H9 (cell line): Measurements from ENCODE around the gene KRT6B. TPM values are rescaled to one million over a fixed set of nuclear protein-coding genes. Genes with fewer than 3 reads are reported as not detected.

Experiments used
- DNase-seq: peaks from one replicate; pipeline ENCODE4 v3.0.0-alpha.2; 2017
- H2AFZ ChIP-seq: one replicate; pipeline ENCODE4 v1.6.1; 2013; ENCODE audit warnings: mild to moderate bottlenecking, low read length, control low read depth, moderate library complexity
- H2AK5ac ChIP-seq: 2 replicates; pipeline ENCODE4 v1.6.1; 2013; ENCODE audit warnings: low read length, control low read depth, mixed read lengths; ENCODE audit not compliant: insufficient read length
- H2BK120ac ChIP-seq: one replicate; pipeline ENCODE4 v1.6.1; 2013; ENCODE audit warnings: low read depth, mild to moderate bottlenecking, low read length, control low read depth, inconsistent platforms; ENCODE audit not compliant: poor library complexity, severe bottlenecking
- H2BK12ac ChIP-seq: 2 replicates; pipeline ENCODE4 v1.6.1; 2013; ENCODE audit warnings: low read length, control low read depth, mixed read lengths, low read depth; ENCODE audit not compliant: insufficient read length
- H2BK15ac ChIP-seq: 2 replicates; pipeline ENCODE4 v1.6.1; 2013; ENCODE audit warnings: low read depth, low read length, control low read depth
- H2BK20ac ChIP-seq: one replicate; pipeline ENCODE4 v1.6.1; 2013; ENCODE audit warnings: low read depth, mild to moderate bottlenecking, low read length, control low read depth, inconsistent platforms; ENCODE audit not compliant: poor library complexity, severe bottlenecking
- H2BK5ac ChIP-seq: 2 replicates; pipeline ENCODE4 v1.6.1; 2013; ENCODE audit warnings: low read length, control low read depth, mixed read lengths; ENCODE audit not compliant: insufficient read length
- H3K14ac ChIP-seq: 2 replicates; pipeline ENCODE4 v1.6.1; 2013; ENCODE audit warnings: low read length, control low read depth; ENCODE audit not compliant: insufficient read depth
- H3K18ac ChIP-seq: 2 replicates; pipeline ENCODE4 v1.6.1; 2013; ENCODE audit warnings: low read depth, mild to moderate bottlenecking, mixed read lengths, low read length, control low read depth; ENCODE audit not compliant: insufficient read length
- H3K23ac ChIP-seq: 2 replicates; pipeline ENCODE4 v1.6.1; 2013; ENCODE audit warnings: low read length, control low read depth, mixed read lengths, low read depth; ENCODE audit not compliant: insufficient read length
- H3K23me2 ChIP-seq: 2 replicates; pipeline ENCODE4 v1.6.1; 2013; ENCODE audit warnings: low read depth, mild to moderate bottlenecking, mixed read lengths, low read length, control low read depth; ENCODE audit not compliant: insufficient read length, poor library complexity, severe bottlenecking
- H3K27ac ChIP-seq: 2 replicates; pipeline ENCODE4 v1.5.1; 2013; ENCODE audit warnings: low read length, control low read depth, mixed read lengths, low read depth; ENCODE audit not compliant: insufficient read length
- H3K27me3 ChIP-seq: 2 replicates; pipeline ENCODE4 v1.6.1; 2013; ENCODE audit warnings: low read length, control low read depth, inconsistent platforms; ENCODE audit not compliant: insufficient read depth
- H3K4ac ChIP-seq: 2 replicates; pipeline ENCODE4 v1.6.1; 2013; ENCODE audit warnings: low read depth, mild to moderate bottlenecking, control low read depth, inconsistent platforms, low read length, moderate library complexity
- H3K4me1 ChIP-seq: 2 replicates; pipeline ENCODE4 v1.6.1; 2013; ENCODE audit warnings: low read length, control low read depth, inconsistent platforms; ENCODE audit not compliant: insufficient read depth
- H3K4me2 ChIP-seq: 2 replicates; pipeline ENCODE4 v1.6.1; 2013; ENCODE audit warnings: low read length, control low read depth, mixed read lengths; ENCODE audit not compliant: insufficient read length, insufficient read depth
- H3K56ac ChIP-seq: 2 replicates; pipeline ENCODE4 v1.6.1; 2013; ENCODE audit warnings: low read depth, mild to moderate bottlenecking, mixed read lengths, low read length, control low read depth; ENCODE audit not compliant: insufficient read length
- H3K79me1 ChIP-seq: 2 replicates; pipeline ENCODE4 v1.6.1; 2013; ENCODE audit warnings: low read depth, mild to moderate bottlenecking, moderate library complexity, low read length, control low read depth, inconsistent platforms; ENCODE audit not compliant: insufficient read depth, poor library complexity, severe bottlenecking
- H3K79me2 ChIP-seq: 2 replicates; pipeline ENCODE4 v1.6.1; 2013; ENCODE audit warnings: low read length, control low read depth, inconsistent platforms; ENCODE audit not compliant: insufficient read depth
- H3K9ac ChIP-seq: 2 replicates; pipeline ENCODE4 v1.6.1; 2013; ENCODE audit warnings: low read length, control low read depth, mixed read lengths; ENCODE audit not compliant: insufficient read length; ENCODE audit errors: extremely low read depth
- H3K9me3 ChIP-seq: one replicate; pipeline ENCODE4 v1.6.1; 2013; ENCODE audit warnings: low read depth, low read length, inconsistent platforms; ENCODE audit not compliant: control insufficient read depth
- H3T11ph ChIP-seq: one replicate; pipeline ENCODE4 v1.6.1; 2013; ENCODE audit warnings: mild to moderate bottlenecking, low read length, control low read depth, inconsistent platforms
- H4K20me1 ChIP-seq: one replicate; pipeline ENCODE4 v1.6.1; 2013; ENCODE audit not compliant: control insufficient read depth, insufficient read length, insufficient read depth
- H4K5ac ChIP-seq: 2 replicates; pipeline ENCODE4 v1.6.1; 2013; ENCODE audit warnings: low read depth, mild to moderate bottlenecking, mixed read lengths, low read length, control low read depth; ENCODE audit not compliant: insufficient read length
- H4K8ac ChIP-seq: replicated peaks from 2 replicates; pipeline ENCODE4 v1.6.1; 2013; ENCODE audit warnings: low read length, control low read depth, mixed read lengths, low read depth; ENCODE audit not compliant: insufficient read length
- H4K91ac ChIP-seq: 2 replicates; pipeline ENCODE4 v1.6.1; 2013; ENCODE audit warnings: low read depth, mild to moderate bottlenecking, moderate library complexity, mixed read lengths, low read length, control low read depth; ENCODE audit not compliant: insufficient read length
- H3K27ac Mint-ChIP-seq, 3 experiments: 2 replicates in 2 of 3; 3 replicates in 1 of 3; pipeline ENCODE4 v1.8.0; 2020 to 2021; ENCODE audit warnings: mixed read lengths in 3 of 3, mild to moderate bottlenecking in 1 of 3, moderate library complexity in 1 of 3
- H3K27me3 Mint-ChIP-seq: 2 replicates; pipeline ENCODE4 v1.8.0; 2021; ENCODE audit warnings: low read depth, mild to moderate bottlenecking, moderate library complexity, mixed read lengths
- H3K36me3 Mint-ChIP-seq, 3 experiments: 2 replicates in 2 of 3; 3 replicates in 1 of 3; pipeline ENCODE4 v1.8.0; 2020 to 2021; ENCODE audit warnings: low read depth in 3 of 3, mixed read lengths in 3 of 3; ENCODE audit not compliant: insufficient read depth in 1 of 3
- H3K4me1 Mint-ChIP-seq, 2 experiments: 2 replicates each; pipeline ENCODE4 v1.8.0; 2020; ENCODE audit warnings: mixed read lengths in 2 of 2
- H3K4me3 Mint-ChIP-seq, 2 experiments: 2 replicates in 1 of 2; 3 replicates in 1 of 2; pipeline ENCODE4 v1.8.0; 2020 to 2021; ENCODE audit warnings: mild to moderate bottlenecking in 2 of 2, mixed read lengths in 2 of 2, moderate library complexity in 1 of 2
- H3K9me3 Mint-ChIP-seq, 2 experiments: 2 replicates in 1 of 2; 3 replicates in 1 of 2; pipeline ENCODE4 v1.8.0; 2020; ENCODE audit warnings: mild to moderate bottlenecking in 2 of 2, mixed read lengths in 2 of 2, moderate library complexity in 1 of 2
- WGBS: extraction: QIAGEN DNeasy Blood & Tissue Kit; methylation state at CpG from one replicate; pipeline ENCODE4 v1.1.7; 2013; ENCODE audit warnings: missing lambda C conversion rate, low lambda C conversion rate, mixed read lengths; ENCODE audit not compliant: insufficient read length; ENCODE audit errors: extremely low coverage; 5-methylcytosine and 5-hydroxymethylcytosine counted together
- total RNA-seq: library from RNA; stranded (reverse); gene quantifications from 2 replicates; pipeline ENCODE4 v1.2.1, GENCODE V29; 2021
- TF ChIP-seq, protein P1 (sequence below): fragments of 200-600 bp; sonication (generic); conservative IDR thresholded peaks from 3 replicates; pipeline ENCODE4 v1.8.0; 2021; ENCODE audit warnings: antibody characterized with exemption, mild to moderate bottlenecking

The KRT6B gene
- total RNA-seq, 1 experiment from 2014 or later: not detected

DNA sequence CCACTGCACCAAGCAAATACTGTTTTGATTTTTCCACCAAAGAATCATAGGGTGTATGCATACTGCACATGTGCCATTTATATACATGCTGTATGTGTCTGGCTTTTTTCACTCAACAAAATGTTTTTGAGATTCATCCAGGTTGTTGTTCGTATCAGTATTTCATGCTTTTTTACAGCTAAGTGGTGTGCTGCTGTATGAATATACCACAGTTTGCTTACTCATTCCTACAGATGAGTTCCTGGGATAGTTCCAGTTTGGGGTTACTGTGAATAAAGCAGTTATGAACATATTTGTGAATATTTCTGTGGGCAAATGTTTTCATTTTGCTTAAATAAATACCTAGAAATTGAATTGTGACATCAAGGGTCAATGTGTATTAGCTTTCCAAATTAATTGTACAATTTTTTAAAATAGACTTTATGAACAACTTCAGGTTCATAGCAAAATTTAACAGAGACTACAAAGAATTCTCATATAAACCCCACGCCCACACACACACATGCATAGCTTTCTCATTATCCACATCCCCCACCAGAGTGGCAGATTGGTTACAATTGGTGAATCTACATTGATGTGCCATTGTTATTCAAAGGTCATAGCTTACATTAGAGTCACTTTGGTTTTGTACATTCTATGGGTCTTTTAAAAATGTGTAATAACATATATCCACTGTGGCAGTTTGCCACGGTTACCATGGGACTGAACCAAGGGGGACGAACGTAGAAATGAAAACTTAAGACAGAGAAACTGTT is 48.0 kb upstream of the KRT6B start:
- H2BK12ac ChIP-seq: no peak overlapping the region
- no CpG with 5 or more reads among the region's 5 CpGs for WGBS
- H3K9me3 ChIP-seq: no peaks in the 10 kb centered on the region
- H3K79me1 ChIP-seq: no peaks in the 10 kb centered on the region
- H3K4ac ChIP-seq: no peak overlapping the region
- no peak overlapping the region for H2BK20ac ChIP-seq
- H3K27ac Mint-ChIP-seq: no peak overlapping the region
- H2AK5ac ChIP-seq: no peak overlapping the region
- no peak overlapping the region for H3K18ac ChIP-seq
- TF ChIP-seq, protein P1, sequence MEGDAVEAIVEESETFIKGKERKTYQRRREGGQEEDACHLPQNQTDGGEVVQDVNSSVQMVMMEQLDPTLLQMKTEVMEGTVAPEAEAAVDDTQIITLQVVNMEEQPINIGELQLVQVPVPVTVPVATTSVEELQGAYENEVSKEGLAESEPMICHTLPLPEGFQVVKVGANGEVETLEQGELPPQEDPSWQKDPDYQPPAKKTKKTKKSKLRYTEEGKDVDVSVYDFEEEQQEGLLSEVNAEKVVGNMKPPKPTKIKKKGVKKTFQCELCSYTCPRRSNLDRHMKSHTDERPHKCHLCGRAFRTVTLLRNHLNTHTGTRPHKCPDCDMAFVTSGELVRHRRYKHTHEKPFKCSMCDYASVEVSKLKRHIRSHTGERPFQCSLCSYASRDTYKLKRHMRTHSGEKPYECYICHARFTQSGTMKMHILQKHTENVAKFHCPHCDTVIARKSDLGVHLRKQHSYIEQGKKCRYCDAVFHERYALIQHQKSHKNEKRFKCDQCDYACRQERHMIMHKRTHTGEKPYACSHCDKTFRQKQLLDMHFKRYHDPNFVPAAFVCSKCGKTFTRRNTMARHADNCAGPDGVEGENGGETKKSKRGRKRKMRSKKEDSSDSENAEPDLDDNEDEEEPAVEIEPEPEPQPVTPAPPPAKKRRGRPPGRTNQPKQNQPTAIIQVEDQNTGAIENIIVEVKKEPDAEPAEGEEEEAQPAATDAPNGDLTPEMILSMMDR: no peak
- no peak overlapping the region for H4K5ac ChIP-seq
- no peak overlapping the region for H3K14ac ChIP-seq
- no peaks in the 10 kb centered on the region for H3K79me2 ChIP-seq
- H3K23ac ChIP-seq: no peak overlapping the region
- no peaks in the 10 kb centered on the region; the same call in 1 of the 2 replicates for H3K27me3 Mint-ChIP-seq
- no peak overlapping the region for H3K27ac ChIP-seq
- H4K8ac ChIP-seq: no peak overlapping the region
- H2AFZ ChIP-seq: no peak overlapping the region
- no peaks in the 10 kb centered on the region for H3K27me3 ChIP-seq
- no peak overlapping the region for H3K56ac ChIP-seq
- H3T11ph ChIP-seq: no peak overlapping the region
- H3K4me1 Mint-ChIP-seq: peaks cover 24 to 30% of the 10 kb centered on the region in 2 experiments
- no peaks in the 10 kb centered on the region; a peak in 1 of 7 replicates for H3K36me3 Mint-ChIP-seq
- peaks cover 6% of the 10 kb centered on the region; the same call in 1 of the 2 replicates for H3K4me1 ChIP-seq
- H2BK5ac ChIP-seq: no peak overlapping the region
- no peak for DNase-seq
- no peak overlapping the region for H4K91ac ChIP-seq
- H3K9me3 Mint-ChIP-seq: 0 out of 5 replicates have a peak, but pooled peaks cover 0 to 3% of the 10 kb centered on the region in 2 experiments
- no peak overlapping the region for H3K4me3 Mint-ChIP-seq
- H3K23me2 ChIP-seq: no peaks in the 10 kb centered on the region
- H3K9ac ChIP-seq: no peak overlapping the region
- no peak overlapping the region for H2BK120ac ChIP-seq
- no peak overlapping the region for H2BK15ac ChIP-seq
- H4K20me1 ChIP-seq: no peaks in the 10 kb centered on the region
- no peak overlapping the region for H3K4me2 ChIP-seq
